ENCODE results near the gene GRPEL1. TPM values are rescaled to one million over a fixed set of nuclear protein-coding genes. Genes with fewer than 3 reads are reported as not detected.

The GRPEL1 gene
- total RNA-seq, 1 donor from 2014 or later, result 20.3 TPM

DNA sequence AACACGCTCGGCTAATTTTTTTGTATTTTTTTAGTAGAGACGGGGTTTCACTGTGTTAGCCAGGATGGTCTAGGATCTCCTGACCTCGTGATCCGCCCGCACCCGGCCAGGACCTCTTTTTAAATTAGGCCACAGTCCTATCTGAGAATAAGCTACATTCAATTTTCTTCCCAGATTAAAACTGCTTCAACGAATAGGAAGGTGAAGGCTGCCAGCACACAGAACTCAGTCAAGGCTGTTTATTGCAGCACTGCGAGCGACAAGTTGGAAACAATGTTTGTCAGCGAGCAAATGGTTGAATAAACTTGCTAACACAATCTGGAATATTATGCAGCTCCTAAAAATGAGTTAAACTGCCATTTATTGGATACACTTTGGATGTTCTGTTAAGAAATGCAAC is 1.9 kb downstream of the GRPEL1 start:
- Mint-ChIP-seq H3K36me3 (ENCODE audit: low read depth, unreplicated experiment) (peaks cover 19% of the 10 kb centered on the region), H3K4me3 (ENCODE audit: unreplicated experiment) (peak overlapping the region; percentile 74), H3K27me3 (ENCODE audit: unreplicated experiment) (peaks cover 5% of the 10 kb centered on the region), H3K9me3 (ENCODE audit: unreplicated experiment) (no peaks in the 10 kb centered on the region), H3K4me1 (ENCODE audit: unreplicated experiment) (peaks cover 16% of the 10 kb centered on the region), H3K27ac (ENCODE audit: unreplicated experiment) (no peak overlapping the region)
- TF ChIP-seq, protein P1, sequence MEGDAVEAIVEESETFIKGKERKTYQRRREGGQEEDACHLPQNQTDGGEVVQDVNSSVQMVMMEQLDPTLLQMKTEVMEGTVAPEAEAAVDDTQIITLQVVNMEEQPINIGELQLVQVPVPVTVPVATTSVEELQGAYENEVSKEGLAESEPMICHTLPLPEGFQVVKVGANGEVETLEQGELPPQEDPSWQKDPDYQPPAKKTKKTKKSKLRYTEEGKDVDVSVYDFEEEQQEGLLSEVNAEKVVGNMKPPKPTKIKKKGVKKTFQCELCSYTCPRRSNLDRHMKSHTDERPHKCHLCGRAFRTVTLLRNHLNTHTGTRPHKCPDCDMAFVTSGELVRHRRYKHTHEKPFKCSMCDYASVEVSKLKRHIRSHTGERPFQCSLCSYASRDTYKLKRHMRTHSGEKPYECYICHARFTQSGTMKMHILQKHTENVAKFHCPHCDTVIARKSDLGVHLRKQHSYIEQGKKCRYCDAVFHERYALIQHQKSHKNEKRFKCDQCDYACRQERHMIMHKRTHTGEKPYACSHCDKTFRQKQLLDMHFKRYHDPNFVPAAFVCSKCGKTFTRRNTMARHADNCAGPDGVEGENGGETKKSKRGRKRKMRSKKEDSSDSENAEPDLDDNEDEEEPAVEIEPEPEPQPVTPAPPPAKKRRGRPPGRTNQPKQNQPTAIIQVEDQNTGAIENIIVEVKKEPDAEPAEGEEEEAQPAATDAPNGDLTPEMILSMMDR (IDR thresholded peaks at IDR 0.05; ENCODE audit: unreplicated experiment), result no peak
- DNase-seq (ENCODE audit: low spot score), result no peak

DNA sequence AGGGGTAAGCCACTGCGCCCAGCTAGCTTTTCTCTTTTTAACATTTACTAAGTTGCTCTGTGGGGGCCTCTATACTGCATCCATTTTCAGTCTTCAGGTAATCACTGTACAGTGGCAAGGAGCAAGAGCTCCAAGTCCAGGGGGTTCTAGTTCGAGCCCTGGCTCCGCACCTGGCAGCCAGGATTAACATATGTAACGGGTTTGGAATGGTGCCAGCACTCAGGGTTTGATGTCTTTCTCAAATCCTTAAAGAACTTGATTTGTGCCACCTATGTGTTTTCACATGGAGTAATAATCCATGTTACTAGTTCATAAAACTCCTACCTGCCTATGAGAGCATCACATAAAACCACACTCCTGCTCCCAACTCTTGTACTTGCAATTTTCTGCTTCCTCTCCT is 4.5 kb downstream of the GRPEL1 start:
- Mint-ChIP-seq H3K4me1 (ENCODE audit: unreplicated experiment) (peaks cover 11% of the 10 kb centered on the region), H3K36me3 (ENCODE audit: low read depth, unreplicated experiment) (peaks cover 27% of the 10 kb centered on the region), H3K27ac (ENCODE audit: unreplicated experiment) (no peak overlapping the region), H3K27me3 (ENCODE audit: unreplicated experiment) (peaks cover 2% of the 10 kb centered on the region), H3K4me3 (ENCODE audit: unreplicated experiment) (no peak overlapping the region), H3K9me3 (ENCODE audit: unreplicated experiment) (no peaks in the 10 kb centered on the region)
- no peak for DNase-seq (ENCODE audit: low spot score)
- TF ChIP-seq, protein P1 (IDR thresholded peaks at IDR 0.05; ENCODE audit: unreplicated experiment), result no peak

DNA sequence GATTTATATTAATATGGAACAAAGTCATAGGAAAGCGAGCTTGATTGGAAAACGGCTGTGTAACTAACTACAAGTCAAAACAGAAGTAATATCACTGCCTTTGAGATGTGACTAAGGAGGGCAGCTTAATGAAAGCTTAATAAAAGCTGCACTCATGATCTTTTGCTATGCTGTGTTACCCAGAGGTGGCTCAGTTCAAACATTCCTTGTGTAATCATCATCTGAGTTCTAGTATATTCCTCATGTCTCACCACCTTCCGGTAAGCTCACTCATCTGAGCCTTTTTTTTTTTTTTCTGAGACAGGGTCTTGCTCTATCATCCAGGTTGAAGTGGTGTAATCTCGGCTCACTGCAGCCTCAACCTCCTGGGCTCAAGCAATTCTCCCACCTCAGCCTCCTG is 5.0 kb downstream of the GRPEL1 start:
- Mint-ChIP-seq H3K27me3 (ENCODE audit: unreplicated experiment) (peaks cover 2% of the 10 kb centered on the region), H3K27ac (ENCODE audit: unreplicated experiment) (no peak overlapping the region), H3K4me3 (ENCODE audit: unreplicated experiment) (no peak overlapping the region), H3K4me1 (ENCODE audit: unreplicated experiment) (peaks cover 11% of the 10 kb centered on the region), H3K36me3 (ENCODE audit: low read depth, unreplicated experiment) (peaks cover 27% of the 10 kb centered on the region), H3K9me3 (ENCODE audit: unreplicated experiment) (no peaks in the 10 kb centered on the region)
- DNase-seq (ENCODE audit: low spot score), result no peak
- TF ChIP-seq, protein P1 (IDR thresholded peaks at IDR 0.05; ENCODE audit: unreplicated experiment), result no peak

GRCh38 chr4:7061815-7062214 is 6.0 kb downstream of the GRPEL1 start:
- no peak for DNase-seq (ENCODE audit: low spot score)
- H3K27me3 Mint-ChIP-seq (ENCODE audit: unreplicated experiment), result peaks cover under 1% of the 10 kb centered on the region
- TF ChIP-seq, protein P1 (IDR thresholded peaks at IDR 0.05; ENCODE audit: unreplicated experiment), result no peak
- H3K4me3 Mint-ChIP-seq (ENCODE audit: unreplicated experiment), result no peak overlapping the region
- H3K36me3 Mint-ChIP-seq (ENCODE audit: low read depth, unreplicated experiment), result peaks cover 27% of the 10 kb centered on the region
- H3K27ac Mint-ChIP-seq (ENCODE audit: unreplicated experiment), result no peak overlapping the region
- H3K4me1 Mint-ChIP-seq (ENCODE audit: unreplicated experiment), result peaks cover 6% of the 10 kb centered on the region
- no peaks in the 10 kb centered on the region for H3K9me3 Mint-ChIP-seq (ENCODE audit: unreplicated experiment)

GRCh38 chr4:7060346-7061150 is 7.3 kb downstream of the GRPEL1 start:
- H3K27me3 Mint-ChIP-seq (ENCODE audit: unreplicated experiment), result peaks cover 3% of the 10 kb centered on the region
- peaks cover 26% of the 10 kb centered on the region for H3K36me3 Mint-ChIP-seq (ENCODE audit: low read depth, unreplicated experiment)
- no peak overlapping the region for H3K27ac Mint-ChIP-seq (ENCODE audit: unreplicated experiment)
- H3K9me3 Mint-ChIP-seq (ENCODE audit: unreplicated experiment), result no peaks in the 10 kb centered on the region
- H3K4me3 Mint-ChIP-seq (ENCODE audit: unreplicated experiment), result no peak overlapping the region
- peaks cover 10% of the 10 kb centered on the region for H3K4me1 Mint-ChIP-seq (ENCODE audit: unreplicated experiment)
- TF ChIP-seq, protein P1 (IDR thresholded peaks at IDR 0.05; ENCODE audit: unreplicated experiment), result no peak
- DNase-seq (ENCODE audit: low spot score), result no peak
